Keratinocyte (primary cell): ENCODE results near the gene L3MBTL4. TPM values are rescaled to one million over a fixed set of nuclear protein-coding genes. Genes with fewer than 3 reads are reported as not detected.

ENCODE experiments used
- DNase-seq: peaks from one replicate; pipeline ENCODE4 v3.0.0-alpha.2; 2011; ENCODE audit warnings: low read depth, missing footprints, low spot score
- FAIRE-seq: peaks from 2 replicates; lab custom pipeline; 2011; peaks lifted over from hg19 to GRCh38; lab: Jason Lieb, UNC
- H2AFZ ChIP-seq: 2 replicates; pipeline ENCODE4 v1.6.0; 2012; ENCODE audit warnings: low read length, control low read depth, inconsistent platforms; ENCODE audit not compliant: control insufficient read depth
- H3K27ac ChIP-seq: 2 replicates; pipeline ENCODE4 v1.5.1; 2011; ENCODE audit warnings: low read length; ENCODE audit not compliant: control insufficient read depth, insufficient read depth
- H3K27me3 ChIP-seq: 3 replicates; pipeline ENCODE4 v1.6.0; 2011; ENCODE audit warnings: low read length; ENCODE audit not compliant: control insufficient read depth, insufficient read depth; ENCODE audit errors: extremely low read depth
- H3K36me3 ChIP-seq, 2 experiments: 2 replicates in 1 of 2; 3 replicates in 1 of 2; pipeline ENCODE4 v1.5.1; 2011; ENCODE audit warnings: low read length in 2 of 2, mild to moderate bottlenecking in 1 of 2; ENCODE audit not compliant: control insufficient read depth in 2 of 2, insufficient read depth in 2 of 2; ENCODE audit errors: extremely low read depth in 1 of 2
- H3K4me1 ChIP-seq: 3 replicates; pipeline ENCODE4 v1.5.1; 2011; ENCODE audit warnings: low read length; ENCODE audit not compliant: control insufficient read depth, insufficient read depth; ENCODE audit errors: extremely low read depth
- H3K4me2 ChIP-seq: 3 replicates; pipeline ENCODE4 v1.6.0; 2011; ENCODE audit warnings: low read depth, low read length; ENCODE audit not compliant: control insufficient read depth, insufficient read depth; ENCODE audit errors: extremely low read depth
- H3K4me3 ChIP-seq, 3 experiments: fragments of 200-600 bp in 1 of 3; sonication (generic) in 1 of 3; 2 replicates in 2 of 3; 3 replicates in 1 of 3; pipeline ENCODE4 v1.5.1; 2011 to 2016; ENCODE audit warnings: low read length in 3 of 3, mild to moderate bottlenecking in 3 of 3, control low read depth in 2 of 3, inconsistent platforms in 1 of 3, low read depth in 1 of 3, mixed read lengths in 1 of 3, mixed run types in 1 of 3, moderate library complexity in 1 of 3; ENCODE audit not compliant: control insufficient read depth in 2 of 3, insufficient read depth in 2 of 3; ENCODE audit errors: extremely low read depth in 1 of 3
- H3K79me2 ChIP-seq: 2 replicates; pipeline ENCODE4 v1.6.0; 2012; ENCODE audit warnings: low read length; ENCODE audit not compliant: control insufficient read depth, insufficient read depth
- H3K9ac ChIP-seq: 3 replicates; pipeline ENCODE4 v1.6.0; 2011; ENCODE audit warnings: low read length; ENCODE audit not compliant: control insufficient read depth, insufficient read depth; ENCODE audit errors: extremely low read depth
- H3K9me1 ChIP-seq: 3 replicates; pipeline ENCODE4 v1.6.0; 2011; ENCODE audit warnings: low read length; ENCODE audit not compliant: control insufficient read depth, insufficient read depth; ENCODE audit errors: extremely low read depth
- H3K9me3 ChIP-seq: 2 replicates; pipeline ENCODE4 v1.5.1; 2012; ENCODE audit warnings: low read depth, low read length; ENCODE audit not compliant: control insufficient read depth
- H4K20me1 ChIP-seq: 3 replicates; pipeline ENCODE4 v1.6.0; 2011; ENCODE audit warnings: low read length; ENCODE audit not compliant: control insufficient read depth, insufficient read depth; ENCODE audit errors: extremely low read depth
- CTCF ChIP-seq, 3 experiments: IDR thresholded peaks in 1 of 3; conservative IDR thresholded peaks in 1 of 3; optimal IDR thresholded peaks in 1 of 3; 2 replicates in 2 of 3; 3 replicates in 1 of 3; pipeline versions ENCODE3 to v1.5.1; 2011; ENCODE audit warnings: low read length in 3 of 3, mild to moderate bottlenecking in 3 of 3, moderate library complexity in 2 of 3, control low read depth in 1 of 3, inconsistent platforms in 1 of 3; ENCODE audit not compliant: insufficient read depth in 2 of 3; ENCODE audit errors: extremely low read depth in 1 of 3
- EZH2 ChIP-seq: IDR thresholded peaks from one replicate; pipeline ENCODE4 v1.6.1; 2012; ENCODE audit warnings: inconsistent platforms, mild to moderate bottlenecking, low read length, moderate library complexity
- dilution Hi-C: fragments of 300-500 bp; cut with MboI; formaldehyde crosslinking; loops from one replicate; pipeline ENCODE4 v1.7.0; 2020; ENCODE audit warnings: low sequenced_read_pairs; ENCODE audit not compliant: extremely low pct_ligation_motif_present
- polyA plus RNA-seq, 5 experiments: library from polyadenylated mRNA; depleted of rRNA in 3 of 5; stranded (reverse) in 3 of 5; stranded (forward) in 1 of 5; unstranded in 1 of 5; fragments of >200 nt; gene quantifications; 1 replicate in 1 of 5; 2 replicates in 3 of 5; 3 replicates in 1 of 5; pipeline versions ENCODE4 v1.2.1 to v1.2.3, GENCODE V29; 2011 to 2012; ENCODE audit warnings: missing spikeins in 2 of 5, low read depth in 1 of 5, low replicate concordance in 1 of 5

L3MBTL4 gene
- polyA plus RNA-seq, 1 donor (not counting 4 experiments of a cell fraction or from before 2014, with no cell fraction given), result 0.17 TPM

GRCh38 chr18:5969355-5969988 is 445.2 kb downstream of the L3MBTL4 start:
- no peaks in the 10 kb centered on the region for H3K4me1 ChIP-seq
- no peak overlapping the region for H2AFZ ChIP-seq
- H3K27ac ChIP-seq, result no peak overlapping the region
- no peak overlapping the region for H3K9ac ChIP-seq
- H3K9me1 ChIP-seq, result no peaks in the 10 kb centered on the region
- H3K27me3 ChIP-seq, result peaks cover 24% of the 10 kb centered on the region
- H3K79me2 ChIP-seq, result no peaks in the 10 kb centered on the region
- DNase-seq, result no peak
- dilution Hi-C loops, result no loop called here
- no peaks in the 10 kb centered on the region for H3K9me3 ChIP-seq
- FAIRE-seq, result no peak
- H3K36me3 ChIP-seq, result no peaks in the 10 kb centered on the region
- TF ChIP-seq CTCF (optimal IDR thresholded peaks at IDR 0.05 in 1 of 3, IDR thresholded peaks at IDR 0.05 in 1 of 3, conservative IDR thresholded peaks at IDR 0.05 in 1 of 3; ENCODE audit: extremely low read depth in 1 of 3, insufficient read depth in 2 of 3, low read length in 3 of 3) (no peak), EZH2 (no peak)
- H3K4me3 ChIP-seq, result no peak overlapping the region
- H4K20me1 ChIP-seq, result no peaks in the 10 kb centered on the region
- no peak overlapping the region for H3K4me2 ChIP-seq

GRCh38 chr18:5967666-5968065 is 447.0 kb downstream of the L3MBTL4 start:
- Histone ChIP-seq H3K4me1 (no peaks in the 10 kb centered on the region), H3K79me2 (no peaks in the 10 kb centered on the region), H3K4me3 (no peak overlapping the region), H3K36me3 (no peaks in the 10 kb centered on the region), H3K9me3 (no peaks in the 10 kb centered on the region), H3K9me1 (no peaks in the 10 kb centered on the region), H3K27me3 (peaks cover 15% of the 10 kb centered on the region), H3K27ac (no peak overlapping the region), H3K9ac (no peak overlapping the region), H2AFZ (no peak overlapping the region), H4K20me1 (no peaks in the 10 kb centered on the region), H3K4me2 (no peak overlapping the region)
- DNase-seq (no peak), FAIRE-seq (no peak)
- TF ChIP-seq EZH2 (no peak), CTCF (optimal IDR thresholded peaks at IDR 0.05 in 1 of 3, IDR thresholded peaks at IDR 0.05 in 1 of 3, conservative IDR thresholded peaks at IDR 0.05 in 1 of 3; ENCODE audit: extremely low read depth in 1 of 3, insufficient read depth in 2 of 3, low read length in 3 of 3) (no peak)
- dilution Hi-C loops, result no loop called here
